WTC11 (cell line): ENCODE data around the gene LIN28B.

Source experiments
- CREB1 ChIP-seq: sonication (generic); formaldehyde crosslinking; IDR thresholded peaks from 2 replicates; pipeline ENCODE4 v1.8.0; 2023; ENCODE audit warnings: mild to moderate bottlenecking, missing genetic modification reagents
- CTCF ChIP-seq: fragments of 200-600 bp; IDR thresholded peaks from 2 replicates; pipeline ENCODE4 v1.8.0; 2022; ENCODE audit warnings: antibody characterized with exemption
- NFE2L1 ChIP-seq: sonication (generic); formaldehyde crosslinking; IDR thresholded peaks from 2 replicates; pipeline ENCODE4 v1.8.1; 2023; ENCODE audit warnings: missing genetic modification reagents
- TF ChIP-seq, protein P1 (sequence below): sonication (generic); formaldehyde crosslinking; IDR thresholded peaks from 2 replicates; pipeline ENCODE4 v1.8.0; 2022; ENCODE audit warnings: mild to moderate bottlenecking, missing genetic modification reagents

DNA sequence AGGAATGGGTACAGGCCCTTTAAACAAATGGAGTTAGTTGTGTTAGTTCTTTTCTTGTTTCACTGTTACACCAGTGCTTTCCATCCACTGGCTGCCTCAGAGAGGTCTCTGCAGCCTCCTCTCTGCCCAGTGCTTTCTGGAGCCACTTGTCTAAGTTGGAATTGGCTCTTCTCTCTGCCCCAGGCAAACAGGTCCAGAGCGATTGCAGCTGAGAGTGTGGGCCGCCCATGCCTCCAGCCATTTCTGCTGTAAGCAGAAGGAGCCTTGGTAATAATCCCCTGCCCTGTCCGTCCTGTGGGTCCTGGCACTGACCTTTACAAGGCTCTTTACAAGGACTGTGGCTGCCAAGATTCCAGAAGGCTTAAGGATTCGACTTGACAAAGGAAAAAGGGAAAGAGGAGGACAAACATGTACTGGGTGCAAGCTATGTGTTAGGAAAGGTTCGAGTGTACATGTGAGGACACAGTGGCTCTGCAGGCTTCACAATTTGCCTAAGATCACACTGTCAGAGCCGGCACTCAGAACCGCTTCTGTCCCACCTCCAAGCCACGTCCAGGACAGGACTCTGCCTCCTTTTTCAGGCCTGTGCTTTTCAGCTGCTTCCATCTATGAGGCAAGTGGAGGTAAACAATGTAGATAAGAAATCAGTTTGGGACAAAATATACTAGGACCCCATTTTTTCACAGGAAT, 134.4 kb downstream of the LIN28B start:
- TF ChIP-seq NFE2L1 (CRISPR knock-in tag) (no peak), CTCF (no peak), CREB1 (CRISPR knock-in tag) (no peak)
- TF ChIP-seq, protein P1, sequence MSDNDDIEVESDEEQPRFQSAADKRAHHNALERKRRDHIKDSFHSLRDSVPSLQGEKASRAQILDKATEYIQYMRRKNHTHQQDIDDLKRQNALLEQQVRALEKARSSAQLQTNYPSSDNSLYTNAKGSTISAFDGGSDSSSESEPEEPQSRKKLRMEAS (CRISPR knock-in tag), result no peak
